ENCODE measurements around the gene KLK8.
"Not testable (repeated sequence)": the region's sequence is repeated elsewhere in the genome, so short reads cannot be mapped to it uniquely, and the experiment has no call there.

KLK8 gene

DNA sequence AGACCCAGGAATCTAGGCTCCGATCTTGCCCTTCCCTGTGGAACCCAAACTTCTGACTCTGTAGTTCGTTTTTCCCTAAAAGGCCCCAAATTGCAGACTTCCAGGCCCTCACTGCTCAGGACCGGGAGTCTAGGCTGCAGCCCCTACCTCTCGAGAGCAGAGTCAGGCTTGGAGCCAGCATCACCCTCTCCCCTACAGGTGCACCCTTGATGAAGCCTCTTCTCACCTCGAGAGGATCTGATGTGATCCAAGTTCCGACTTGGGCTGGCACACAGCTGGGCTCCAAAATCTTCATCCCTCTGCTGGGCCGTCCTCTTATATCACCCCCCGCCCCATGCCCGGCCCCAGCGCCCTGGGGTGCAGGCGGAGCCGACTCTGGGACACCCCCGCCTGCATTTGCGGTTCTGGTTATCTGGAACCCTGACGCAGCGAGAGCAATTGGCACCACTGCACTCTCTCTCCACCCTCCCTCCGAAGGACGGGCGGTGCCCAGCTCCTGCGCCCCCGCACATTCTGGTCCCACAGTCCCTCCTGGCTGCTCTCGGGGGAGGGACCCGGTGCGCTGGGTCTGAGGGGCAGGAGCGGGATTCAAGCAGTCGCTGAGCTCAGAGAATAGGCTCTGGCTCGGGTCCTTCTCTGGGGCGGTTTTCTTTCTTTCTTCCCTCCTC, 17.6 kb downstream of the KLK8 start, which contains the start of gene KLK7:
Gene KLK7, minus strand, starts transcription at position 293 of the 668 bp plus-strand sequence. CDS start 1,518 bp downstream, outside the sequence.
- no peak for DNase-seq (ENCODE audit: low read depth, low spot score)

DNA sequence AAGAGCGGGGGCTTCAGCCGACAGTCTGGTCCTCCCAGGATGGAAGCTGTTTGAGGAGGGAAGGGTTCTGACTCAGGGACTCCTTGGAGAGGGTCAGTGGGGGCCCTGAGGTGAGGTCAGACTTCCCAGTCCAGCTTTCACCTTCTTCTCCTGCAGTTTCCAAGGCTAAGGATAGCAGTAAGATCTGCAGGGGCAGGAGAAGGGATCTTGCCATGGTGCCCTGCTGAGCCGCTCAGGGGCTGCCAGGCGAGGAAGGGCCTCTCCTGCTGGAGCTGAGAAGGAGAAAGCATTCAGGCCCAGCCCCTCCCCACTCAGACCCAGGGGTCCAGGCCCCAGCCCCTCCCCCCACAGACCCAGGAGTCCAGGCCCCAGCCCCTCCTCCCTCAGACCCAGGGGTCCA, 19.2 kb downstream of the KLK8 start:
- DNase-seq (ENCODE audit: low read depth, low spot score): no peak

DNA sequence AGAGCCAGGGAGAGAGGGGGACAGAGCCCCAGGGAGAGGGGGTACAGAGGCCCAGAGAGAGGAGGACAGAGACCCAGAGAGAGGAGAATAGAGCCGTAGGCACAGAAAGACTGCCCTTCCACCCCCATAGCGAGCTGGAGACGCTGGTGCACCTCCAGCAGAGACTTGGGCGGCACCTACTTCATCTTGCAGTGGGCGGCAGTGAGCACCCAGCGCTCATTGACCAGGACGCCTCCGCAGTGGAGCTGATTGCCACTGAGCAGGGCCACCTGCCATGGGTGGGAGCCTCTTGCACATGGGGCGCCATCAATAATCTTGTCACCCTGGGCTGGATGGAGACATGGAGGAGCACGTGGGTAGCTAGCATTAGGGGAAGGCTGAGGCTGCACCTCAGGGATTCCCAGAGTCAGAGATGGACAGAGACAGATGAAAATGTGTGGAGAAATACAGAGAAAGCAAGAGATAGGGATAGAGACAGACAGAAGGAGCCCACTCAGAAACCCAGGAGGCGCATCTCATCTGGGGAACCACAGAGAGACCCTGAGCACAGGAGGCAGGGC, 19.7 kb downstream of the KLK8 start:
- DNase-seq (ENCODE audit: low read depth, low spot score): no peak

DNA sequence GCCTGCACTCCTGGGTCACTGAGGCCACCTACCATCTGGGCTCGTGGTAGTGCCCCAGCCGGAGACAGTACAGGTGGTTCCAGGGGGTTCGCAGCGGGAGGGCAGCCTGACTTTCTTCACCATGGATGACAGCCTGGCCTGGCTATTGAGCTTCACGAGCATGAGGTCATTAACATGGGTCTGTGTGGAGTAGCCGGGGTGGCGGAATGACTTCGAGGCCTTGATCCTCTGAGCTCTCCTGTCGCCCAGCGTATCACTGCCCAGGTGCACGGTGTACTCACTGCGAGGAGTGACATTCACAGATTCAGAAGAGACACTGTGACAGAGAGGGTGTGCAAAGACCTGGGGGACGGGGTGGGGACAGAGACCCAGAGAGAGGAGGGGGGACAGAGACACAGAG, 21.2 kb downstream of the KLK8 start:
- no peak for DNase-seq (ENCODE audit: low read depth, low spot score)

DNA sequence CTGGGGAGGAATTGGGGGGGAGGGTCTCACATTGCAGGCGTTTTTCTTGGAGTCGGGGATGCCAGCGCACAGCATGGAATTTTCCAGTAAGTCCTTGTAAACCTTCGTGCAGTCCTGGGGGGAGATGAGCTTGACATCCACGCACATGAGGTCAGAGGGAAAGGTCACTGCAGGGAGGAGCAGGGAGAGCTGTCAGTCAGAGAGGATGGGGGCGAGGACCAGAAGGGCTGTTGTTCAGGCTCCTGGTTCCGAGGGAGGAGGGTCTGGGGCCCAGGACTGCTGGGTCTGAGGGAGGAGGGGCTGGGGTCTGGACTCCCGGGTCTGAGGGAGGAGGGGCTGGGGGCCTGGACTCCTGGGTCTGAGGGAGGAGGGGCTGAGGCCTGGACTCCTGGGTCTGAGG, 21.6 kb downstream of the KLK8 start:
- DNase-seq (ENCODE audit: low read depth, low spot score): no peak

DNA sequence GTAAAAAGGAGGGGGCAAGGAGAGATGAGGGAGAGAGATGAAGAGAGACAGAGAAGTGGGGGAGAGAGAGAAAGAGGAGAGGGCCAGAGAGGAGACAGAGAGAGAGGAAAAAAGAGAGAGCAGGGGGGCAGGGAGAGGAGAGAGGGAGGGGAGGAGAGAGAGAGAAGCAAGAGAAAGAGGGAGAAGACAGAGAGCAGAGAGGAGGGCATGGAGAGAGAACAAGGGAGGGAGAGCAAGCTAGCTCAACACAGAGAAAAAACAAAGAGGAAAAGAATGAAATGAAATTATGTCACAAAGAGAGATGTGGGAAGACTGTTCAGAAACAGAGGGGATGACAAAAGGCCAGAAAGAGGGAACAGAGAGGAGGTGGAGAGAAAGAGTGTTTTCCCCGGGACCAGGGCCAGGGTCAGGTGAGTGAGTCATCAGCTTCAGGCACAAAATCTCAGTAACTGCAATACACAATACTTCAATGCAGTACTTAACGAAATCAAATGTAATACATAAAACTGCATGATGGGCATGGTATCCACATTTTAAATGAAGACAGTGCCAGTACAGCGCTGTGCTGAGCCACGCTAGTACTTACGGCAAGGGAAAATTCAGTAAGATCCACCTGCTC, 22.5 kb downstream of the KLK8 start:
- DNase-seq (ENCODE audit: low read depth, low spot score): no peak

DNA sequence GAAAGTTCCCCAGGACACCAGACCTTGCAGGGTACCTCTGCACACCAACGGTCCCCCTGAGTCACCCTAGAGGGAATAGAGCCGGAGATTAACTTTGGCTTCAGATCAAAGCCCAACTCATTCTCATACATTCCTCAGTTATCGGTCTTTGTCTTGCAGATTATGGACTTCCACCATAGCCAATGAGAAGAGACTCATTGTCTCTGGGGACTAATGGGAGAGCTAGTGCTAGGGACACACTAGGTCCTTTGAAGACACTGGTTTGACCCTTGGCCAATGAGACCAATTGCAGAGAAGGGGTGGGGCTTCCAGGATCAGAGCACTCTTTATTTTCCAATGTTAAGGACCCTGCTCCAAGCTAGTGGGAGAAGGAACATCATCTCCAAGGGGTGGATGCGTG, 23.8 kb downstream of the KLK8 start:
- DNase-seq (ENCODE audit: low read depth, low spot score): no peak

DNA sequence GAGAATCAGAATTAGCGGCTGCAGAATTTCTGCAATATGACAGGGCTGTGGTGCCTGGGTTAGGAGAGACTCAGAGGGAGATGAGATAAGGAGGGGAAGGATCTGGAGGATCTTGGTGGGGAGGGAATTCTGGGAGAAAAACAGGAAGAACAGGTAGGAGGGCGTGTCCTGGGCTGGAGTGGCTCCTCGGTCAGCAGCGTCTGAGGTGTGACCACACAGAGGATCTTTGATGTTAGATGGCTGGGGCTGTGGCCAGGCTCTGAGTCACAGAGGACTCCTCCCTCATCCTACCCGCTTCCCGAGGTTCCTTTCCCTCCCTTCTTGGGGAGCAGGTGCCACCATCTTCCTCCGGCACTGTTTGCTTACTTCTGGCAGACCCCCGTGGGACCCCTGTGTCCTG, 25.6 kb downstream of the KLK8 start:
- no peak for DNase-seq (ENCODE audit: low read depth, low spot score)

DNA sequence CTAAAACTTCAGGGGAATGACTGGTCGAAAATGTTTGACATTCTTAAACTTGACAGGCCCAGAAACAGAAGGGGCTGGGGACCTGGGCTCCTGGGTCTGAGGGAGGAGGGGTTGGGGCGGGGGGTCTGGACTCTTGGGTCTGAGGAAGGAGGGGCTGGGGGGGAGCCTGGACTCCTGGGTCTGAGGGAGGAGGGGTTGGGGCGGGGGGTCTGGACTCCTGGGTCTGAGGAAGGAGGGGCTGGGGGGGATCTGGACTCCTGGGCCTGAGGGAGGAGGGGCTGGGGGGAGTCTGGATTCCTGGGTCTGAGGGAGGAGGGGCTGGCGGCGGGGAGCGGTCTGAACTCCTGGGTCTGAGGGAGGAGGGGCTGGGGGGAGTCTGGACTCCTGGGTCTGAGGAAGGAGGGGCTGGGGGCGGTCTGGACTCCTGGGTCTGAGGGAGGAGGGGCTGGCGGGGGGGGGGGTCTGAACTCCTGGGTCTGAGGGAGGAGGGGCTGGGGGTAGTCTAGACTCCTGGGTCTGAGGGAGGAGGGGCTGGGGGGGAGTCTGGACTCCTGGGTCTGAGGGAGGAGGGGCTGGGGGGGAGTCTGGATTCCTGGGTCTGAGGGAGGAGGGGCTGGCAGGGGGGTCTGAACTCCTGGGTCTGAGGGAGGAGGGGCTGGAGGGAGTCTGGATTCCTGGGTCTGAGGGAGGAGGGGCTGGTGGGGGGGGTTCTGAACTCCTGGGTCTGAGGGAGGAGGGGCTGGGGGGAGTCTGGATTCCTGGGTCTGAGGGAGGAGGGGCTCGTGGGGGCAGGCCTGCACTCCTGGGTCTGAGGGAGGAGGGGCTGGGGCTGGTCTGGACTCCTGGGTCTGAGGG, 26.5 kb downstream of the KLK8 start:
- DNase-seq (ENCODE audit: low read depth, low spot score): no peak

DNA sequence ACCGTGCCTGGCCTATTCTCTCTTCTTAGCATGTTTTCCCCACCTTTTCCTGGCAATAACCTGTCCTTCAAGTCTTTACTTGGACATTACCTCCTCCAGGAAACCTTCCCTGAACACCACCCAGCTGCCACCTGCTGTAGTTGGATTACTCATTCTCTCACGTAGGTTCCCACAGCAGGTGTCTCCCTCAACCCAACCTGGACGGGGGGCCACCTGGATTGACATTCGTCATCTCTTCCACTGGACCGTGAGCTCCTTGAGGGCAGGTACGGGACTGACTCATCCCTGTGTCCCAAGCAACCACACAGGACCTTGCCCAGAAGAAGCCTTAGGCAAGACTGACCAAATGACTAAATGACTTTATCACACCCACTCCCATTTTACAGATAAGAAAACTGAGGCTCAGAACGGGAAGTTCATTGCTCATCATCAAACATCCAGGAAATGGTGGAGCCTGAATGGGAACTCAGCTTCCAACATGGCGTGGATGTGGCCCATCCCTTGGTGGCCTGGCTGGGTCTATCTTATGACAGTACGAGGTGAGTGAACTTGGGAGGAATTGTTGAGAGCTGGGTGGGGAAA, 28.5 kb downstream of the KLK8 start:
- no peak for DNase-seq (ENCODE audit: low read depth, low spot score)

DNA sequence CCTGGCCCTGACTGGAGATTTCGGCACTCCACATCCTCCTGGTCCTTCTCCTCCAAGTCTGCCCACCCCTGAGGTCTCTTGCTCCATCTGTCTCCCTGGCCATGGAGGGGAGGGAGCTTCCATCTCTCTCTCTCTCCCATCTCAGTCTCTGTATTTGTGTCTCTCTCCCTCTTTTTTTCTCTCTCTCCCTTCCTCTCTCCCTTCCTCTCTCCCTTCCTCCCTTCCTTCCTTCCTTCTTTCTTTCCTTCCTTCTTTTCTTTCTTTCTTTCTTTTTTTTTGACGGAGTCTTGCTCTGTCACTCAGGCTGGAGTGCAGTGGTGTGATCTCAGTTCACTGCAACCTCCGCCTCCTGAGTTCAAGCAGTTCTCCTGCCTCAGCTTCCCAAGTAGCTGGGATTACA, 31.6 kb downstream of the KLK8 start:
- DNase-seq (ENCODE audit: low read depth, low spot score): not testable (repeated sequence)

DNA sequence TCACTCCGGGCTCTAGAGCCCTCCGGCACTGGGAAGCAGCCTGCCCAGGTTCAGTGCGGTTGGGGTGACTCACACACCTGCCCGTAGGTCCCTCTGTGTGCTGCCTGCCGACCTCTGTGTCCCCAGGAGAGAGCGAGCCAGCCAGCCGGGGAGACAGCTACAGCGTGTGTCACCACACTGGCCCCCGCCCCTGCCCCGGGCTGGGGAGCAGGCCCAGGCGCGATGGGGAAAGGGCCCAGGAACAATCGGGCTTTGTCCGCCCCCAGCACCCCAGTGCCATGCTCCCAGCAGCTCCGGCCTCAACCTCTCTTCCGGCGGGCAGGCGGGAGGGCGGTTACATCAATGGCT, 32.0 kb downstream of the KLK8 start, which contains the start of gene KLK6:
Gene KLK6, minus strand, starts transcription at position 179 of the 348 bp plus-strand sequence. CDS start 1,487 bp downstream, outside the sequence.
- no peak for DNase-seq (ENCODE audit: low read depth, low spot score)

DNA sequence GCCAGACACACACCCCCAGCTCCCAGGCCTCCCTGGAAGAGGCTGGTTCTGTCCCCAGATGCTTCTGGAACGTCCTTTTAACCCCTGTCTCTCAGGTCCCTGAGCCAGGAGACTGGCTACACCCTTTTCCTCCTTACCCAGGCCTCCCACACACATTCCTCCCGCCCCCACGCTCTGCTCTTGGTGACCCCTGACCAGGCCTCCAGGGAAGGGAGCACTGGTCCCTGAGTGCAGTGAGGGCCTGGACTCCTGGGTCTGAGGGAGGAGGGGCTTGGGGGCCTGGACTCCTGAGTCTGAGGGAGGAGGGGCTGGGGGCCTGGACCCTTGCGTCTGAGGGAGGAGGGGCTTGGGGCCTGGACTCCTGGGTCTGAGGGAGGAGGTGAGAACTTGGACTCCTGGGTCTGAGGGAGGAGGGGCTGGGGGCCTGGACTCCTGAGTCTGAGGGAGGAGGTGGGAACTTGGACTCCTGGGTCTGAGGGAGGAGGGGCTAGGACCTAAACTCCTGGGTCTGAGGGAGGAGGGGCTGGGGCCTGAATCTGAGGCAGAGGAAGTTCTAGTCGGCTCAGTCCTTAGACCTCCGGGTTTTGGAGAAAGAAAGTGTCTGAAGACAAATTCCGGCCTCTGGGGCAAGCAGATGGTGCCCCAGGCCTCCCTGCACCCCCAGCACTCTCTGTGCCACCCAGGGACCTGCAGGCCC, 32.5 kb downstream of the KLK8 start:
- no peak for DNase-seq (ENCODE audit: low read depth, low spot score)

DNA sequence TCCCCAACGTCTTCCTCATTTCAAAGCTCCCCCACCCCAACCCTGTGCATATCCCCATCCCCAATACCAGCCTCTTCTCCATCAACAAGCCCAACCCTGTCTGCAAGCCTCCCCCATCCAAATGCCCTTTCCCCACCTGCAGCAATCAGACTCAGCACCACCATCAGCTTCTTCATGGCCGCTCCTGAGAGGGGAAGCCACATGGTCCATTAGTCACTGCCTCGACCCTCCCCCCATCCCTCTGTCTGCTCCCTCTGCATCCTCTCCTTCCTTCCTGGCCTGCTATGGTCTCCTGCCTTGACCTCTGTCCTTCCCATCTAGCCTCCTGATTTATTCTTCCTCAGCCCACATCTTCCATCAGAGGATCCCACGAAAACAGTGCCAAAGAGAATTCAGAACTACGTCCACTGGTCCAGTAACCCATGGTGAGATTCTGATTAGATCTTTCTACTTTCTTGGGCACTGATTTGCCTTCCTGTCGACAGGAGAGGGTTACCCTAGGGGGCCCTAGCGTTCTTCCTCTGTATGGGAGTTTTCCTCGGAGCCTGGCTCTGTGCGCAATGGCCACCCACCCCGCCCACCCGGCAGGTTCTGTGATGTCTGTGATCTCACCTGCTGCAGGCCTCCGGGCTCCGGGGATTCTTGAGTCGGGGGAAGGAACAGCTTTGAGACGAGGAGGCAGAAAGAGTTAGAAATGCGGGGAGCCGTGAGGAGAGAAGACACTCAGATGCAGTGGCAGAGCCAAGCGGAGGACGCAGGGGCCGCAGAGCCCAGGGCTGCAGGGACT, 33.3 kb downstream of the KLK8 start:
- DNase-seq (ENCODE audit: low read depth, low spot score): no peak

DNA sequence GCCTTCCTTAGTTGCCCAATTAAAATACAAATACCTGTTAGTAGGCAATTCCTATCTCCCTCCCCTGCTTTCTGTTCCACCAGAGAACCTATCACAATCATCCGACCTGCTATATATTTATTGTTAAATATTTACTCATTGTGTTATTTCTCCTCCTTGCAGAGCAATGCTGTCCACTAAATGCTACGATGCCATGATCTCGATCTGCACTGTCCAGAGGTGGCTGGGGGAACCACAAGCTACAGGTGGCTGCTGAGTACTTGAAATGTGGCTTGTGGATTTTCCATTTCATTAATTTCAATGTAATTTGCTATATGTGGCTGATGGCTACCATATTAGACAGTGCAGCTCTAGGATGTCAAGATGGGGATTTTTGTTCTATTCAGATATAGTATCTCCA, 37.1 kb downstream of the KLK8 start:
- no peak for DNase-seq (ENCODE audit: low read depth, low spot score)

DNA sequence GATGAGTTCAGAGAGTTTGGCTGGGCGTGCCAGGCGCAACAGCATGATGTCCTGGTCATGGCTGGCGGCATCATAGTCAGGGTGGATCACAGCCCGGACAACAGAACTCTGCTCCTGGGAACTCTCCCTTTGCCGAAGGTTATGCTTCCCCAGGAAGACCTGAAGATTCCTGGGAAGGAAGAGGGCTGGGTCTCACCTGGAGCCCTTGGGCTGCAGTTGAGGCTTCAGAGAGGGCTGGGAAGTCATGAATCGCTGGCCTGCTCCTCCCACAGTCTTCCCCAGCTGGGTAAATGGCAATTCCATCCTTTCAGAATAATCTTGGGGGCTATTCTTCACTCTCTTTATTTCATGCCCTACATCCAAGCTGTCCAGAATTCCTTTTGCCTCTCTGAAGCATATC, 38.0 kb downstream of the KLK8 start:
- no peak for DNase-seq (ENCODE audit: low read depth, low spot score)

DNA sequence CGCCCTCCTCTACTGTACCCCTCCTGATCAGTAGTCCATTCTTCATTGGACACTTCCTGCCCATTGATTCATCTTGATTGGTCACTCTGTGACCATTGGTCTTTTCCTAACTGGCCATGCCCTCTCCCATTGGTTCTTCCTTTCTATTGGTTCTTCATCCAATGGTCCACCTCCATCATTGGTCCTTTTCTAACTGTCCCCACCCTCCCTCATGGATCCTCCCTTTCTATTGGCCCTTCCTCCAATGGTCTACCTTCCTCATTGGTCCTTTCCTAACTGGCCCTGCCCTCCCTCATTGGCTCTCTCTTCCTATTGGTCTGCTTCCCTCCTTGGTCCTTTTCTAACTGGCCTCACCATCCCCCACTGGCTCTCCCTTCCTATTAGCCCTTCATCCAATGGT, 39.2 kb downstream of the KLK8 start:
- no peak for DNase-seq (ENCODE audit: low read depth, low spot score)

DNA sequence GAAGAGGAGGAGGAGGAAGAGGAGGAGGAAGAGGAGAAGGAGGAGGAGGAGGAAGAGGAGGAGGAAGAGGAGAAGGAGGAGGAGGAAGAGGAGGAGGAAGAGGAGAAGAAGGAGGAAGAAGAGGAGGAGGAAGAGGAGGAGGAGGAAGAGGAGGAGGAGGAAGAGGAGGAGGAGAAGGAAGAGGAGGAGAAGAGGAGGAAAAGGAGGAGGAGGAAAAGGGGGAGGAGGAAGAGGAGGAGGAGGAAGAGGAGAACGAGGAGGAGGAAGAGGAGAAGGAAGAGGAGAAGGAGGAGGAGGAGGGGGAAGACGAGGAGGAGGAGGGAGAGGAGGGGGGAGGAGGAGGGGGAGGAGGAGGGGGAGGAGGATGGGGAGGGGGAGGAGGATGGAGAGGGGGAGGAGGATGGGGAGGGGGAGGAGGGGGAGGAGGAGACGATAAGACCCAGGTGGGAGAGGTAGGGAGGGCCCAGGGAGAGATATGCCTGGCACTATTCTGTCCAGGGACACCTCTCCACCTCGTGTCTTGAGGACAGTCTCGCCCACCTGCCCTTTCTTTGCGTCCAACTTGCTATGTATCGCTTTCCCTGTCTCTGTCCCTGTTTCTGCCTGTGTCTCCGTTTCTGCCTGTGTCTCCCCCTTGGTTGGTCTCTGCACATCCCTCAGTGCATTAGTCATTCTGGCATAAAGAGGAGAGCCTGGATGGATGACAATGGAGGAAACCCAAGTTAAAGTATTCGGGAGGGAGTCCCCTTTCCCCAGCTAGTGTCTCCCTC, 41.5 kb downstream of the KLK8 start:
- DNase-seq (ENCODE audit: low read depth, low spot score): no peak

DNA sequence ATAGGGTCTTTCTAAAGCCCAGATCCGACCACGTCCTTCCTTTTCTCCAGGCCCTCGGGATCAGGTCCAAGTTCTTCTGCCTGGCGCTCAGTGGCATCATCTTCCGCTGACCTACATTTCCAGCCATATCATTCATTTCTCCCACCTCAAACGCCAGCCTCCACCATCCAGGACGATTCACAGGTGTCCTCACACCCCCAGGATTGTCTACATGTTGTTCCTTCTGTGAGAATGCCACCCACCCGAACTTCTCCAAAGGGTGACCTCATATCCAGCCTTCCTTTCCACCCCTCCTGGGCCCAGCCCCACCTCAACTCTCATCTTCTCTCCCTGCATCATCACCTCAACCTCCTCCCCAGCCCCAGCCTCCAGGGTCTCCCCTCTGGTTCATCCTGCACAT, 43.8 kb downstream of the KLK8 start:
- DNase-seq (ENCODE audit: low read depth, low spot score): no peak

DNA sequence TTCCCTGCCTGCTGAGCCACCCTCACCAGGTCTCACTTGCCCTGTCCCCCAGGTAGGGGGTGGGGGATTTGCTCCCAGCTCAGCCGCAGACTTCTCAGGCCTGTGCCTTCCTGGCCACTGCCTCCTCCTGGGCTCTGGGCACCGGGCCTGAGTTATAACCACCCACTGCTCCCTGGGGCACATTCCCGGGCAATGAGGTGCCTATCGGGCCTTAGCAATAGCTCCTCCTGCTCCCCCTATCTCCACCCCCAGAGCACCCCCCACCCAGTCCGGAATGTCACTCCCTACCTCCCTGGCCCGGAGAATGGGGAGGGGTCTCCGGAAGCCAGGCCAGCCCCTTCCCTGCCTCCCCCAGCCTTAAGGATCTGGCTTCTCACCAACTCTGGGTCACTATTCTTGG, 48.5 kb downstream of the KLK8 start, which contains the start of gene KLK5:
Gene KLK5, minus strand, starts transcription at position 129 of the 400 bp plus-strand sequence. CDS start 381 bp downstream, outside the sequence.
- no peak for DNase-seq (ENCODE audit: low read depth, low spot score)
